ENCODE measurements around the gene NAV2. TPM values are rescaled to one million over a fixed set of nuclear protein-coding genes. Genes with fewer than 3 reads are reported as not detected.

The NAV2 gene
- total RNA-seq, 1 experiment from 2014 or later = 46.3 TPM

GRCh38 chr11:20075627-20076026 lies 363.0 kb downstream of the NAV2 start:
- H2AK5ac ChIP-seq (ENCODE audit: insufficient read length, low read length) = no peak overlapping the region
- no peak overlapping the region for H3K27ac ChIP-seq (ENCODE audit: insufficient read length, low read depth, low read length)

More at GRCh38 chr11:20075627-20076026, 363.0 kb downstream of the NAV2 start:
- Histone ChIP-seq H4K5ac (ENCODE audit: insufficient read length, low read depth, low read length) (no peak overlapping the region), H2BK20ac (ENCODE audit: low read depth, low read length, poor library complexity, severe bottlenecking) (no peak overlapping the region), H2BK15ac (ENCODE audit: low read depth, low read length) (no peak overlapping the region), H2BK5ac (ENCODE audit: insufficient read length, low read length) (no peak overlapping the region), H3K4me2 (ENCODE audit: insufficient read depth, insufficient read length, low read length) (no peak overlapping the region), H3T11ph (ENCODE audit: low read length) (no peak overlapping the region), H3K23me2 (ENCODE audit: insufficient read length, low read depth, low read length, poor library complexity, severe bottlenecking) (no peaks in the 10 kb centered on the region), H2BK120ac (ENCODE audit: low read depth, low read length, poor library complexity, severe bottlenecking) (no peak overlapping the region), H2AFZ (ENCODE audit: low read length) (no peak overlapping the region), H3K23ac (ENCODE audit: insufficient read length, low read depth, low read length) (no peak overlapping the region), H3K9me3 (ENCODE audit: control insufficient read depth, low read depth, low read length) (no peaks in the 10 kb centered on the region), H3K4ac (ENCODE audit: low read depth, low read length) (no peak overlapping the region), H2BK12ac (ENCODE audit: insufficient read length, low read depth, low read length) (no peak overlapping the region), H3K14ac (ENCODE audit: insufficient read depth, low read length) (no peak overlapping the region), H4K8ac (replicated peaks; ENCODE audit: insufficient read length, low read depth, low read length) (no peak overlapping the region), H3K4me1 (ENCODE audit: insufficient read depth, low read length) (no peaks in the 10 kb centered on the region), H3K27me3 (ENCODE audit: insufficient read depth, low read length) (no peaks in the 10 kb centered on the region), H3K56ac (ENCODE audit: insufficient read length, low read depth, low read length) (no peak overlapping the region), H4K91ac (ENCODE audit: insufficient read length, low read depth, low read length) (no peak overlapping the region), H3K79me2 (ENCODE audit: insufficient read depth, low read length) (no peaks in the 10 kb centered on the region), H3K79me1 (ENCODE audit: insufficient read depth, low read depth, low read length, poor library complexity, severe bottlenecking) (no peaks in the 10 kb centered on the region), H4K20me1 (ENCODE audit: control insufficient read depth, insufficient read depth, insufficient read length) (no peaks in the 10 kb centered on the region), H3K18ac (ENCODE audit: insufficient read length, low read depth, low read length) (no peak overlapping the region), H3K9ac (ENCODE audit: extremely low read depth, insufficient read length, low read length) (no peak overlapping the region)
- H3K27me3 Mint-ChIP-seq (ENCODE audit: low read depth) = no peaks in the 10 kb centered on the region
- DNase-seq = no peak
- H3K27ac Mint-ChIP-seq = peak overlapping the region in 1 of 3 experiments; percentile 2; a peak in 2 of 7 replicates
- peaks cover 9 to 15% of the 10 kb centered on the region in 2 experiments for H3K4me1 Mint-ChIP-seq
- TF ChIP-seq CTCF (conservative IDR thresholded peaks at IDR 0.05) = no peak
- no CpG with 5 or more reads among the region's 4 CpGs for WGBS (ENCODE audit: extremely low coverage, insufficient read length, low lambda C conversion rate)
- H3K9me3 Mint-ChIP-seq = no peaks in the 10 kb centered on the region
- peaks cover 65 to 82% (median 68%) of the 10 kb centered on the region in 3 experiments for H3K36me3 Mint-ChIP-seq (ENCODE audit: insufficient read depth in 1 of 3, low read depth in 3 of 3)
- no peak overlapping the region for H3K4me3 Mint-ChIP-seq
